Measurements from ENCODE around the gene CMSS1. TPM values are rescaled to one million over a fixed set of nuclear protein-coding genes. Genes with fewer than 3 reads are reported as not detected.

The CMSS1 gene
- total and polyA plus RNA-seq, 9 donors = 14.5 to 54.0 (median 24.9) TPM

DNA sequence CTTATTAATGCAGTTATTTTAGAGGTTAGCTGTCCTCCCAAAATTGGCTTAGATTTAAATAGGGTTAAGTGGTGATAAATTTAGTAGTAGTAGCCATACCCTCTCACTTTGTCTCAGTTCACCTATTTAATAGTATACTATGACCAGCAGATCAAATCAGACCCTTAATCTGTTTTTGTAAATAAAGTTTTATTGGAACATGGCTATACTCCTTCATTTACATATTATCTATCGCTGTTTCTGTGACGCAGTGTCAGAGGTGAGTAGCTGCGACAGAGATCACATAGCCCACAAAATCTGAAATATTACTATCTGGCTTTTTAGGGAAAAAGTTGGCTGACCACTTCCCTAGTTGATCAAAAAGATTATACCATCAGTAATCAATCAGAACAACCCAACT lies 183.4 kb downstream of the CMSS1 start:
- 96 to 99% (median 97%) methylated on average over 3 of the region's 3 CpGs for WGBS, 3 donors
- TF ChIP-seq POLR2A (IDR thresholded peaks at IDR 0.05) (no peak), EP300 (IDR thresholded peaks at IDR 0.05) (no peak)
- TF ChIP-seq, protein P1, sequence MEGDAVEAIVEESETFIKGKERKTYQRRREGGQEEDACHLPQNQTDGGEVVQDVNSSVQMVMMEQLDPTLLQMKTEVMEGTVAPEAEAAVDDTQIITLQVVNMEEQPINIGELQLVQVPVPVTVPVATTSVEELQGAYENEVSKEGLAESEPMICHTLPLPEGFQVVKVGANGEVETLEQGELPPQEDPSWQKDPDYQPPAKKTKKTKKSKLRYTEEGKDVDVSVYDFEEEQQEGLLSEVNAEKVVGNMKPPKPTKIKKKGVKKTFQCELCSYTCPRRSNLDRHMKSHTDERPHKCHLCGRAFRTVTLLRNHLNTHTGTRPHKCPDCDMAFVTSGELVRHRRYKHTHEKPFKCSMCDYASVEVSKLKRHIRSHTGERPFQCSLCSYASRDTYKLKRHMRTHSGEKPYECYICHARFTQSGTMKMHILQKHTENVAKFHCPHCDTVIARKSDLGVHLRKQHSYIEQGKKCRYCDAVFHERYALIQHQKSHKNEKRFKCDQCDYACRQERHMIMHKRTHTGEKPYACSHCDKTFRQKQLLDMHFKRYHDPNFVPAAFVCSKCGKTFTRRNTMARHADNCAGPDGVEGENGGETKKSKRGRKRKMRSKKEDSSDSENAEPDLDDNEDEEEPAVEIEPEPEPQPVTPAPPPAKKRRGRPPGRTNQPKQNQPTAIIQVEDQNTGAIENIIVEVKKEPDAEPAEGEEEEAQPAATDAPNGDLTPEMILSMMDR (IDR thresholded peaks at IDR 0.05) = no peak
- intact Hi-C loops (cut with DNase I) = no loop called here
- no peaks in the 10 kb centered on the region for H3K36me3 ChIP-seq
- H3K27me3 ChIP-seq = no peaks in the 10 kb centered on the region
- no peak overlapping the region for H3K4me3 ChIP-seq
- peaks cover 2% of the 10 kb centered on the region for H3K4me1 ChIP-seq (ENCODE audit: insufficient read depth)
- no peak for DNase-seq
- H3K9me3 ChIP-seq = no peaks in the 10 kb centered on the region
- H3K27ac ChIP-seq = no peak overlapping the region

- Histone ChIP-seq H3K36me3 (no peaks in the 10 kb centered on the region), H3K27me3 (no peaks in the 10 kb centered on the region), H3K9me3 (no peaks in the 10 kb centered on the region), H3K4me3 (no peak overlapping the region), H3K4me1 (ENCODE audit: insufficient read depth) (peaks cover 2% of the 10 kb centered on the region), H3K27ac (no peak overlapping the region)
- DNase-seq = no peak
- 91 to 93% (median 92%) methylated on average over 8 of the region's 8 CpGs for WGBS, 3 donors
- intact Hi-C loops (cut with DNase I) = no loop called here
- TF ChIP-seq EP300 (IDR thresholded peaks at IDR 0.05) (no peak), POLR2A (IDR thresholded peaks at IDR 0.05) (no peak)
- TF ChIP-seq, protein P1 (IDR thresholded peaks at IDR 0.05) = no peak
Measured at GRCh38 chr3:100001526-100002270, 184.0 kb downstream of the CMSS1 start.

GRCh38 chr3:100002599-100003350 lies 185.1 kb downstream of the CMSS1 start:
- no peak for DNase-seq
- Histone ChIP-seq H3K4me3 (no peak overlapping the region), H3K4me1 (ENCODE audit: insufficient read depth) (peaks cover 2% of the 10 kb centered on the region), H3K9me3 (no peaks in the 10 kb centered on the region), H3K36me3 (no peaks in the 10 kb centered on the region), H3K27me3 (no peaks in the 10 kb centered on the region), H3K27ac (no peak overlapping the region)
- TF ChIP-seq, protein P1 (IDR thresholded peaks at IDR 0.05) = no peak
- TF ChIP-seq EP300 (IDR thresholded peaks at IDR 0.05) = no peak
- 76 to 91% (median 85%) methylated on average over 4 of the region's 4 CpGs for WGBS, 3 donors
- intact Hi-C loops (cut with DNase I) = no loop called here

DNA sequence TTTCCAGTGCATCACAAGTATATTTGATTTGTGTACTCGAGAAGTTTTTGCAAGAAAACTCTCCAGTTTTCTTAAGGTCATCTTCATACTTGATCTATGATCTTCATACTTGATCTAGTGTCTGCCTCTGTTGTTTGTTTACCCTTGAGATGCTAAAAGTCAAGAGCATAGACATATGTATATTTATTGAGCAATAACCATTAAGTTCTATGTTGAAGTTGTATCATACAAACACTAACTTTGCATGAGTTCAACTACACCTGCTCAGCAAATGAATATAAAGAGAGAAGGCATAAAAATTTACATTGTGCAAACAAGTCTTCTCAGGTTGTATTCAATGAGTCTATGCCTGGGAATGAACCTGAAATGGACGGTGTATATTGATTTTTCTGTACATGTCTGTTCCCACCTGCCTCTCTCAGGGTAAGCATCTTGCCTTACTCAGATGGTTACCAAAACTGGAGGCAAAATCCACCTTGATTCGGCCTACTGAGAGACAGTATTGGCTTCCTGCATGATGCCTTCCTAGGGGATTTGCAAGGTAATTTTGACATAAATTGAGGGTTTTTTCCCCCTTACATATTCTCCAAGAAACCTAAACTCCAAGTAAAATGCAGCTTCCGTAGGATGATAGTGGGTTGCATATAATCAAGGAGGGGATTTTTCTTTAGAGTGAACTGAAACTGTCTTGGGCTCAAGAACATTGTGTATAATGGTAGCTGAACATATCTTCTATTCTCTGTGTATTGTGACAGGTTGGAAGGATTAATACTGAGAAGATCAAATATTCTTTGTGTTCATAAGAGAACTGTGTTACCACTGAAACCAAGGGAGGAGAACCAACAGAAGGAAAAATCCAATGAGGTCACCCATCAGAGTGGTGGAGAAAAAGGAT lies 186.2 kb downstream of the CMSS1 start:
- Histone ChIP-seq H3K4me3 (no peak overlapping the region), H3K27ac (no peak overlapping the region), H3K4me1 (ENCODE audit: insufficient read depth) (peaks cover 2% of the 10 kb centered on the region), H3K9me3 (no peaks in the 10 kb centered on the region), H3K36me3 (no peaks in the 10 kb centered on the region), H3K27me3 (no peaks in the 10 kb centered on the region)
- intact Hi-C loops (cut with DNase I) = no loop called here
- TF ChIP-seq EP300 (IDR thresholded peaks at IDR 0.05) = no peak
- no peak for TF ChIP-seq POLR2A (IDR thresholded peaks at IDR 0.05)
- TF ChIP-seq, protein P1 (IDR thresholded peaks at IDR 0.05) = no peak
- 98 to 99% (median 99%) methylated on average over 4 of the region's 4 CpGs for WGBS, 3 donors
- no peak for DNase-seq
